HT1080 (cell line): ENCODE data around the gene CLCN4. TPM values are rescaled to one million over a fixed set of nuclear protein-coding genes. Genes with fewer than 3 reads are reported as not detected.

Experiments used
- DNase-seq: peaks from one replicate; pipeline ENCODE4 v3.0.0-alpha.2; 2015; ENCODE audit warnings: low read depth
- total RNA-seq: library from RNA; depleted of rRNA; stranded (reverse); fragments of >200 nt; shearing (Covaris generic); gene quantifications from 2 replicates; pipeline ENCODE4 v1.2.3, GENCODE V29; 2014

CLCN4 gene
- total RNA-seq, 1 experiment from 2014 or later = 0.08 TPM

DNA sequence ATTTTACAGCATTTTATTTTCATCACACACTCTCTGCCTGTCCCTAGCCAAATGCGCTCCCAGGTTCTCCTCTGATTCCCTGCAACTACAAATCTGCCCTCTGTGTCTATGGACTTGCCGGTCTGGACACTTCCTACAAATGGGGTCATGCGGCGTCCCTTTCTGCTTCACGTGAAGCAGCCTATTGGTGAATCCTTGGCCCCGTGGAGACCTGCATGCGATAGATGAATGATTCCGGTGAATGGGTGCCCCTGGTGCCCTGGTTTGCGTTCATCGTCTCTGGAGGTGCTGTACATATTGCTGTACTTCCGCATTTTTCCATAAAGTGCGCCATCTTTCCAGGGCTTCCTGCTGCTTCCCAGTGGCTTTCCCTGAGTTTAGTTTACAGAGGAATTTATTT lies 27.5 kb upstream of the CLCN4 start:
- no peak for DNase-seq

DNA sequence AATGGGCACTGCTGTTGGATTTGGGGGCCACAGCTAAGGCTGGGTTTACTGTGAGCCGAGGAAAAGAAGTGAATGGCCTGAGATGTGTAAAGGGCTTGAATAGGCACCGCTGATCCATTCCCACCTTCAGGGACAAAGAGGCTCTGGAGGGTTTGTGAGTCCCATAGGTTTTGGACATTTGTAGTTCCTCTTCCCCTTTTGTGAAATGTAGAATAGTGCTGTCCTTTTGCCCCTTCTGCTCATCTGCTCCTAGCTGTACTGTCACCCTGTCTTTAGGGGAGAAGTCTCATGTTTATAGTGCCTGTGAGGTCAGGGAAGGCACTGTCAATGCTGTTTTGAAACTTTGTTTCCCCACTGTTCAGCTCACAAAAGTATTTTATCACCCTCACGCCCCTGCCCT lies 26.4 kb upstream of the CLCN4 start:
- DNase-seq = no peak

DNA sequence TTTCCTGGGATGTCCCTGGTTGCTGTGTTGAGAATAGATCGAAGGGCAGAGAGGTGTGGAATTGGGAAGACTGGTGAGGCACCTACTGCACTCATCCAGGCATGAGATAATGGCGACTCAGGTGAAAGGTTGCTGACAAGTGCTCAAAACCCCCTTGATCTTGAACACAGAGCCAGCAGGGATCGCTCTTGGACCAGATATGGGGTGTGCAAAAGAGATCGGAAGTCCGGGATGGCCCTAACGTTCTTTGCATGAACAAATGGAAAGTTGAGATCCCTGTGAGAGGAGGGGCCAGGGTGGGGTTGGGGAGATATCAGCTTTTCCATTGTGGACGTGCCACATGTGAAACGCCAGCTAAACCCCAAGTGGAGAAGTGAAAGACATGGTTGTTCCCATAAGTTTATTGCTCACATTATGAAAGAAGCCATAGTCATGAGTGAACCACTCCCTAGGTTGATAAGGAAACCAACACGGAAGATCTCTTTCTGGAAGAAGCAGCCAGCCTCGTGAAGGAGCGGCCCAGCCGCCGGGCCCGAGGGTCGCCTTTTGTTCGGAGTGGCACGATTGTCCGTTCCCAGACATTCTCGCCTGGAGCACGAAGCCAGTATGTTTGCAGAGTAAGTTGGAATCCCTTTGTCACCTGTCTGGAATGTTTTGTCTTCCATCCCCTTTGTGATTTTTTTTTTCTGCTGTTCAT lies 22.6 kb upstream of the CLCN4 start:
- no peak for DNase-seq

- DNase-seq = no peak
Measured at GRCh38 chrX:10134921-10135320, 21.9 kb upstream of the CLCN4 start.

- no peak for DNase-seq
Measured at GRCh38 chrX:10135561-10136399, 21.0 kb upstream of the CLCN4 start.

GRCh38 chrX:10138726-10139125 lies 18.0 kb upstream of the CLCN4 start:
- no peak for DNase-seq

- DNase-seq = no peak
Measured at GRCh38 chrX:10140264-10140663, 16.5 kb upstream of the CLCN4 start.

DNA sequence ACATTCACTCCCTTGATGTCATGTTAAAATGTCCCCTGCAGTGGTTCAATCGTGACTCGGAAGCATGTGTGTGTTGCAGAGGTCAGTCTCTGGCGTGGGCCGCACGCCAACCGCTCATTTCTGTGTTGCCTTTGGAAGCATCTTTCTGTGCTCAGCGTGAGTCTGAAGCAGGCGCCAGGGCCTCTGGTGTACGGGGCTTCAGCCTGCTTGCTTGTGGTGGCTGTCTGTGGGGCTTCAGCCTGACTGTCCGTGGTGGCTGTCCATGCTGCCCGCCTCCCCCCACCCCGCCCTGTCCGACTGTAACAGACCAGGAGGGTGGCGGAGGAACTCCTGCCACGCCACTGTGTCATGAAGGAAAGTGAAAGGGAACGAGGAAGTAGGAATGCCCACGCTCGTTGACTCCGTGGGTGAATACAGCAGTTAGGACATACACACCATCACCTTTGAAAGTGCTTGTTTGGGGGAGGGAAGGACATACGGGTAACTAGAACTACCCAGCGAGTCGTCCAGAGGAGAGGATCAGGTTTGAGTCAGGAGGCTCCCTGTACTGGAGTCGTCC lies 14.7 kb upstream of the CLCN4 start:
- DNase-seq = no peak

DNA sequence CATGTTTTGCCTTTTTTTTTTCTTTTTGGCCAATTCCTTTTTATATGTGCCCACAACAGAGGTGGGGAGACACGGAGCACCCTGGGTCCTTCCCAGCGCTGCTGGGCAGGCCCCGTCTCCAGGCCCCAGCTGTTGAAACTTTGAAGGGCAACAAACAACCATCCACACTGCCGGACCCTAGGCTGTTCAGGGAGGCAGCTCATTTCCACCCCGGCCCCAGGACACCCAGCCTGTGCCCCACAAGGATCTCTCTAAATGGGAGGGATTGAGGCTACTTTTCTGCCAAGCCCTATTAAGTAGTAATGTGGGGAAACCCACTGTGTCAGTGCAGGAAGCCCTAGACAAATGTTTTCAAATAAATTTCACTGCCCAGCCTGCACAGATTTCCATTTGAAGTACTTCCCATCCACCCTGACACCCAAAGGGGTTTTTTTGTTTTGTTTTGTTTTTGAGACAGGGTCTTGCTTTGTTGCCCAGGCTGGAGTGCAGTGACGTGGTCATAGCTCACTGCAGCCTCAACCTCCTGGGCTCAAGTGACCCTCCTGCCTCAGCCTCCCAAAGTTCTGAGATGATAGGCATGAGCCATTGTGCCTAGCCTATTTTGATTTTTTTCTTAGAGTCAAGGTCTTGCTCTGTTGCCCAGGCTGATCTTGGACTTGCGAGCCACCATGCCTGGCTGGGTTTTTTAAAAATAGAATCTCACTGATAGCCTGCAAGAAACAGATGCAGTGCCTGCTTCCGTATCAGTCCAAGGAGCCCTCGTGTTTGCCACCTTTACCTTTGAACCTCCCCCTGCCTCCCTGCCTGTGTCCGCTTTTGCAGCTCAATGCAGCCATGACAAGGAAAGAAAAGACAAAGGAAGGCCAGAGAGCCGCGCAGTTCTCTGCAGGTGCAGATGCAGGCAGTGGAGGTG lies 13.4 kb upstream of the CLCN4 start:
- no peak for DNase-seq

- no peak for DNase-seq
Measured at GRCh38 chrX:10146346-10146745, 10.4 kb upstream of the CLCN4 start.

DNA sequence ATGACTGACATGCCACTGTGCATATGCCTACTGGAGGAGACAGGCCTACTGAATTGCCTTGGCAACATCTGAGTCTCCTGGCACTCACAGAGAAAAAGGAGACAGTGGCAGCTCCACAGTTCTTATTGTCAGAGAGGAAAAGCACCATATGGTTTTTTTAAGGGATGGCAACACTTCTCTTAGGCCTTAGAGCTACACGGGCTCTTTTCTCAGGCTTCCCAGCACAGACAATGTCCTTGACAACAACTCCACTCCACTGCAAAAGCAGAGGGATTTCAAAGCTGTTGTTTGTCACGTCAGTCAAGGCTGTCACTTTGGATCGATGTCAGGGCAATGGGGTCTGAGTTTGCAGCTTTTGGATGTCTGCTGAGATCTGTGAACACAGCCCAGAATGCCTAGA lies 4.7 kb upstream of the CLCN4 start:
- no peak for DNase-seq

DNA sequence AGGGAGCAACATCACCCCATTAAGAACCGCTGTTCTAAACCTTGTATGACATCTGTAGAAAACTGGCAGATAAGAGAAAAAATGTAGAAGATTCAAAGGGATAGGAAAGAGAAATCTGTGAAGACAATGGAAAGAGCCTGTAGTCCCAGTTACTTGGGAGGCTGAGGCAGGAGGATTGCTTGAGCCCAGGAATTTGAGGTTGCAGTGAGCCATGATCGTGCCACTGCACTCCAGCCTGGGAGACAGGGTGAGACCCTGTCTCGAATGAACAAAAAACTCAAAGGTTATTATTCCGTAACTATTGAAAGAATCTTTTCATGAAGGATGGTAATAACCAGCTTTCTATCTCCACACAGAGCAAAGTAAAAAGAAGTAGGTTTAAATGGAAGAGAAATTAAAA lies 1.6 kb upstream of the CLCN4 start:
- no peak for DNase-seq

GRCh38 chrX:10157032-10157341 lies 212 bp downstream of the CLCN4 start:
- no peak for DNase-seq

- no peak for DNase-seq
Measured at GRCh38 chrX:10157543-10157942, 768 bp downstream of the CLCN4 start.

GRCh38 chrX:10158279-10159144 lies 1.7 kb downstream of the CLCN4 start:
- DNase-seq = no peak

DNA sequence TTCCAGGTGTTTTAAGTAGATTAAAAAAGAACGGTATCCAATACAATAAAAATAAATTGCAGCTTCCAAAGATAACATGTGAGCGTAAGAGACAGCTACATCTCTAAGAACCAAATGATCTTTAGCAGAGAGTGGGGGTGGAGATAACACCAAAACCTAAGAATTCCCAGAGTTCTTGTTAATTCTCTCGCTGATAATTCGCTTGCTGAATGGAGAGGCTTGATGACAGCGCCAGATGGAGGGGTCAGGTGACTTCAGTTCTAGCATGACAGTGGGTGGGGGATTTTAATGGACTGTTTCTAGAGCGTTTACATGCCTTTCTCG lies 2.3 kb downstream of the CLCN4 start:
- no peak for DNase-seq

- DNase-seq = no peak
Measured at GRCh38 chrX:10160211-10160610, 3.4 kb downstream of the CLCN4 start.

DNA sequence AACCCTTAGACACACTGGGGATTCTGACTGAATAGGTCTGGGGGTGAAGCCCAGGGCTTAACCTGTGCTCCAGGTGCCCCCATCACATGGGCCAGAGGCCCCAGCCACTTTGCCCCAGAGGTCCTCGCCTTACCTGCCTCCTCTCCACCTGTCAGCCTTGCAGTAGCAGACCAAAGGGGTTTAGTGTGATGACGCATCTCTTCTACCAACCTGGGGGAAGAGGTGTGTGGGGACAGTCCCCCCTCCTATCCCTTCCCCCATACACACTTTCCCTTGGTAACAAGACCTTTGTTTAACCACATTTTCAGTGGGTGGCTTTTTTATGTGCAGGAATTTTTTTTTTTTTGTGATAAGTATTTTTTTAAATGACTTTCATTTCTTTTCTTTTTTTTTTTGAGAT lies 6.3 kb downstream of the CLCN4 start:
- DNase-seq = no peak

- DNase-seq = no peak
Measured at GRCh38 chrX:10164879-10165278, 8.1 kb downstream of the CLCN4 start.

GRCh38 chrX:10165580-10166247 lies 8.9 kb downstream of the CLCN4 start:
- DNase-seq = peak; percentile 11
